ENCODE measurements around the gene HAO1.

The HAO1 gene

GRCh38 chr20:7977709-7978108, 37.5 kb upstream of the HAO1 start:
- no peak overlapping the region for H3K4me2 ChIP-seq (ENCODE audit: low read depth, low read length)
- H3K9ac ChIP-seq (ENCODE audit: low read length): no peak overlapping the region
- no peaks in the 10 kb centered on the region for H3K9me3 ChIP-seq (replicated peaks; ENCODE audit: insufficient read depth, low read length)
- no peak overlapping the region for H3K4me3 ChIP-seq (ENCODE audit: low read length)
- no peaks in the 10 kb centered on the region for H3K79me2 ChIP-seq (ENCODE audit: low read length)
- no peaks in the 10 kb centered on the region for H3K27me3 ChIP-seq (replicated peaks; ENCODE audit: insufficient read depth, low read length)
- no peak overlapping the region for H3K27ac ChIP-seq (ENCODE audit: low read length)
- no peak overlapping the region for H2AFZ ChIP-seq (ENCODE audit: low read length)
- no peaks in the 10 kb centered on the region for H3K9me2 ChIP-seq (replicated peaks; ENCODE audit: insufficient read depth, low read length)
- no peaks in the 10 kb centered on the region for H3K4me1 ChIP-seq (ENCODE audit: low read length)
- H4K20me1 ChIP-seq (ENCODE audit: insufficient read depth, low read length): no peaks in the 10 kb centered on the region
- H3K36me3 ChIP-seq (replicated peaks; ENCODE audit: insufficient read depth, low read length): no peaks in the 10 kb centered on the region
- DNase-seq: no peak
- TF ChIP-seq EZH2phosphoT487 (IDR thresholded peaks at IDR 0.05; ENCODE audit: low read length) (no peak), EZH2 (optimal IDR thresholded peaks at IDR 0.05; ENCODE audit: low read depth, low read length) (no peak), CTCF (IDR thresholded peaks at IDR 0.05; ENCODE audit: low read length) (no peak)
- no peaks in the 10 kb centered on the region for H3F3A ChIP-seq (ENCODE audit: insufficient read depth, low read length)

GRCh38 chr20:7975851-7976414, 35.7 kb upstream of the HAO1 start:
- H3K9me2 ChIP-seq (replicated peaks; ENCODE audit: insufficient read depth, low read length): no peaks in the 10 kb centered on the region
- no peaks in the 10 kb centered on the region for H3K9me3 ChIP-seq (replicated peaks; ENCODE audit: insufficient read depth, low read length)
- no peaks in the 10 kb centered on the region for H3F3A ChIP-seq (ENCODE audit: insufficient read depth, low read length)
- no peak for DNase-seq
- no peaks in the 10 kb centered on the region for H4K20me1 ChIP-seq (ENCODE audit: insufficient read depth, low read length)
- H3K27ac ChIP-seq (ENCODE audit: low read length): no peak overlapping the region
- H3K36me3 ChIP-seq (replicated peaks; ENCODE audit: insufficient read depth, low read length): no peaks in the 10 kb centered on the region
- no peak overlapping the region for H3K4me3 ChIP-seq (ENCODE audit: low read length)
- no peaks in the 10 kb centered on the region for H3K4me1 ChIP-seq (ENCODE audit: low read length)
- TF ChIP-seq EZH2 (optimal IDR thresholded peaks at IDR 0.05; ENCODE audit: low read depth, low read length): no peak
- no peak for TF ChIP-seq EZH2phosphoT487 (IDR thresholded peaks at IDR 0.05; ENCODE audit: low read length)
- TF ChIP-seq CTCF (IDR thresholded peaks at IDR 0.05; ENCODE audit: low read length): no peak
- H3K9ac ChIP-seq (ENCODE audit: low read length): no peak overlapping the region
- H2AFZ ChIP-seq (ENCODE audit: low read length): no peak overlapping the region
- H3K4me2 ChIP-seq (ENCODE audit: low read depth, low read length): no peak overlapping the region
- H3K27me3 ChIP-seq (replicated peaks; ENCODE audit: insufficient read depth, low read length): no peaks in the 10 kb centered on the region
- no peaks in the 10 kb centered on the region for H3K79me2 ChIP-seq (ENCODE audit: low read length)

GRCh38 chr20:7974785-7975435, 34.7 kb upstream of the HAO1 start:
- Histone ChIP-seq H3K27me3 (replicated peaks; ENCODE audit: insufficient read depth, low read length) (no peaks in the 10 kb centered on the region), H3K4me1 (ENCODE audit: low read length) (no peaks in the 10 kb centered on the region), H3K79me2 (ENCODE audit: low read length) (no peaks in the 10 kb centered on the region), H3K9me3 (replicated peaks; ENCODE audit: insufficient read depth, low read length) (no peaks in the 10 kb centered on the region), H3K4me3 (ENCODE audit: low read length) (no peak overlapping the region), H3K4me2 (ENCODE audit: low read depth, low read length) (no peak overlapping the region), H4K20me1 (ENCODE audit: insufficient read depth, low read length) (no peaks in the 10 kb centered on the region), H3K27ac (ENCODE audit: low read length) (no peak overlapping the region), H3K9me2 (replicated peaks; ENCODE audit: insufficient read depth, low read length) (no peaks in the 10 kb centered on the region), H3K36me3 (replicated peaks; ENCODE audit: insufficient read depth, low read length) (no peaks in the 10 kb centered on the region), H3F3A (ENCODE audit: insufficient read depth, low read length) (no peaks in the 10 kb centered on the region), H2AFZ (ENCODE audit: low read length) (no peak overlapping the region), H3K9ac (ENCODE audit: low read length) (no peak overlapping the region)
- no peak for TF ChIP-seq EZH2phosphoT487 (IDR thresholded peaks at IDR 0.05; ENCODE audit: low read length)
- no peak for TF ChIP-seq CTCF (IDR thresholded peaks at IDR 0.05; ENCODE audit: low read length)
- no peak for TF ChIP-seq EZH2 (optimal IDR thresholded peaks at IDR 0.05; ENCODE audit: low read depth, low read length)
- no peak for DNase-seq

Data from MM.1S (cell line).